Panc1 (cell line): ENCODE measurements around the gene BOLA1. TPM values are rescaled to one million over a fixed set of nuclear protein-coding genes. Genes with fewer than 3 reads are reported as not detected.

Experiments used
- ATAC-seq: fragments of 200-7000 bp; cut with Tn5 transposase; 2 replicates; pipeline ENCODE4 v1.9.1; 2020; ENCODE audit warnings: mild to moderate bottlenecking, moderate library complexity
- BruUV-seq: library from RNA; stranded (reverse); fragments of 400-500 nt; replicated peaks from 2 replicates; lab custom pipeline; 2021; lab: Mats Ljungman, UMichigan
- CTCF ChIA-PET: fragments of 300-600 bp; sonication (Branson Sonifier 250); formaldehyde crosslinking; loops from one replicate; lab custom pipeline; 2022; ENCODE audit warnings: antibody characterized with exemption; lab: Charles Lee
- POLR2A ChIA-PET: fragments of 300-600 bp; sonication (Branson Sonifier 250); formaldehyde crosslinking; loops from one replicate; lab custom pipeline; 2022; ENCODE audit warnings: antibody characterized with exemption; lab: Charles Lee
- DNase-seq: peaks from one replicate; pipeline ENCODE4 v3.0.0-alpha.2; 2010; ENCODE audit warnings: low read depth, low spot score
- H3K27ac ChIP-seq: 2 replicates; pipeline ENCODE4 v1.5.1; 2011; ENCODE audit warnings: mild to moderate bottlenecking, low read length, inconsistent platforms
- H3K27me3 ChIP-seq: fragments of 200-500 bp; sonication (Bioruptor generic); 2 replicates; pipeline ENCODE4 v1.6.0; 2014; ENCODE audit warnings: low read length, inconsistent platforms; ENCODE audit not compliant: control insufficient read depth, insufficient read depth
- H3K36me3 ChIP-seq: fragments of 200-500 bp; sonication (Bioruptor generic); 2 replicates; pipeline ENCODE4 v1.5.1; 2014; ENCODE audit warnings: inconsistent platforms, mild to moderate bottlenecking, low read length, moderate library complexity; ENCODE audit not compliant: control insufficient read depth, insufficient read depth
- H3K4me1 ChIP-seq: 2 replicates; pipeline ENCODE4 v1.5.1; 2011; ENCODE audit warnings: inconsistent platforms, mild to moderate bottlenecking, low read length, moderate library complexity; ENCODE audit not compliant: control insufficient read depth, insufficient read depth
- H3K4me3 ChIP-seq, 2 experiments: 2 replicates each; pipeline ENCODE4 v1.5.1; 2011 to 2012; ENCODE audit warnings: low read depth in 2 of 2, low read length in 2 of 2, mild to moderate bottlenecking in 2 of 2, inconsistent platforms in 1 of 2, moderate library complexity in 1 of 2
- H3K9me3 ChIP-seq: fragments of 200-500 bp; sonication (Bioruptor generic); 2 replicates; pipeline ENCODE4 v1.5.1; 2014; ENCODE audit warnings: low read depth, mild to moderate bottlenecking, inconsistent platforms, low read length, moderate library complexity; ENCODE audit not compliant: control insufficient read depth, insufficient read depth
- POLR2AphosphoS5 ChIP-seq: IDR thresholded peaks from 2 replicates; pipeline ENCODE4 v1.6.1; 2012; ENCODE audit warnings: mild to moderate bottlenecking, low read depth, low read length, moderate library complexity
- SIN3A ChIP-seq: IDR thresholded peaks from 2 replicates; pipeline ENCODE4 v1.6.1; 2012; ENCODE audit warnings: low read depth, mild to moderate bottlenecking, low read length, moderate library complexity, borderline replicate concordance; ENCODE audit not compliant: insufficient read depth
- TCF7L2 ChIP-seq: IDR thresholded peaks from 2 replicates; pipeline ENCODE4 v1.6.1; 2011; ENCODE audit warnings: mild to moderate bottlenecking, low read depth, low read length, inconsistent platforms
- in situ Hi-C: cut with HindIII; loops from 2 replicates; pipeline ENCODE4 v1.10.0; 2016; ENCODE audit warnings: low sequenced_read_pairs, low pct_unique_long_range_greater_than_20kb
- intact Hi-C: fragments of 100-400 bp; cut with micrococcal nuclease; formaldehyde crosslinking; loops from one replicate; pipeline ENCODE4 v1.10.0; 2022; ENCODE audit not compliant: unreplicated experiment
- total RNA-seq: library from RNA; stranded (reverse); gene quantifications from one replicate; pipeline ENCODE4 v1.2.1, GENCODE V29; 2021; ENCODE audit not compliant: unreplicated experiment
- TF ChIP-seq, protein P1 (sequence below), 2 experiments: IDR thresholded peaks; 2 replicates each; pipeline ENCODE4 v1.6.1; 2011 to 2012; ENCODE audit warnings: low read depth in 2 of 2, control low read depth in 1 of 2, low read length in 1 of 2, mild to moderate bottlenecking in 1 of 2, moderate library complexity in 1 of 2; ENCODE audit not compliant: insufficient read depth in 1 of 2
- TF ChIP-seq, protein P2 (sequence below): fragments of 450-650 bp; IDR thresholded peaks from 2 replicates; pipeline ENCODE4 v1.5.1; 2017; ENCODE audit warnings: mild to moderate bottlenecking

BOLA1 gene
- total RNA-seq, 1 experiment from 2014 or later = 14.6 TPM

DNA sequence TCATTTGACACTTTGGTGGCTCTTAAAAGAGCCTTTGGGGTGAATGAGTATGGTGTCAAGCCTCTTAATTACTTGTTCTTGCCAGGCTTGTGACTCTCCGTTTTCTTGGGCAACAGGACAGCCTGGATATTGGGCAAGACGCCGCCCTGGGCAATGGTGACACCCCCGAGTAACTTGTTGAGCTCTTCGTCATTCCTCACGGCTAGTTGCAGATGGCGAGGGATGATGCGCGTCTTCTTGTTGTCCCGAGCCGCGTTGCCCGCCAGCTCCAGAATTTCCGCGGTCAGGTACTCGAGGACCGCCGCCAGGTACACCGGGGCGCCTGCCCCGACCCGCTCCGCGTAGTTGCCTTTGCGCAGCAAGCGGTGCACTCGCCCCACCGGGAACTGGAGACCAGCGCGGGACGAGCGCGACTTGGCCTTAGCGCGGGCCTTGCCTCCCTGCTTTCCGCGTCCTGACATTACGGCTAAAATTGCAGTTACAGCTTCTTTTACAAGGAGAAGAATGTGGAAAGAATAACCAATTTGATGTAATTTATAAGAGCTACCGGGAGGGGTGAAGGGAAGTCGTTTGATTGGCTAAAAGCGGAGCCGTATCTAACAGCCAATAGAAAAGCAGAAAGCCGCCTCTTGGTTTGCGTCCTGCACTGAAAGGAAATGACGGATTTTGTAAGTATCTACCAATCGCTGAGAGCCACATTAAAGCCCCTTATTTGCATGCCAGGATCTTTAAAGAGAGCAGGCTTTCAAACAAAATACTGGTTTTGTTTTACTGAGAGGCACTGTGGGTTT is 11.7 kb upstream of the BOLA1 start:
- CTCF ChIA-PET = interaction anchor here (0.8 to 1.1 kb wide), 2 partner anchors 50 to 299 kb away, joined by 4 to 6 read pairs; no protein-coding TSS in a partner anchor

DNA sequence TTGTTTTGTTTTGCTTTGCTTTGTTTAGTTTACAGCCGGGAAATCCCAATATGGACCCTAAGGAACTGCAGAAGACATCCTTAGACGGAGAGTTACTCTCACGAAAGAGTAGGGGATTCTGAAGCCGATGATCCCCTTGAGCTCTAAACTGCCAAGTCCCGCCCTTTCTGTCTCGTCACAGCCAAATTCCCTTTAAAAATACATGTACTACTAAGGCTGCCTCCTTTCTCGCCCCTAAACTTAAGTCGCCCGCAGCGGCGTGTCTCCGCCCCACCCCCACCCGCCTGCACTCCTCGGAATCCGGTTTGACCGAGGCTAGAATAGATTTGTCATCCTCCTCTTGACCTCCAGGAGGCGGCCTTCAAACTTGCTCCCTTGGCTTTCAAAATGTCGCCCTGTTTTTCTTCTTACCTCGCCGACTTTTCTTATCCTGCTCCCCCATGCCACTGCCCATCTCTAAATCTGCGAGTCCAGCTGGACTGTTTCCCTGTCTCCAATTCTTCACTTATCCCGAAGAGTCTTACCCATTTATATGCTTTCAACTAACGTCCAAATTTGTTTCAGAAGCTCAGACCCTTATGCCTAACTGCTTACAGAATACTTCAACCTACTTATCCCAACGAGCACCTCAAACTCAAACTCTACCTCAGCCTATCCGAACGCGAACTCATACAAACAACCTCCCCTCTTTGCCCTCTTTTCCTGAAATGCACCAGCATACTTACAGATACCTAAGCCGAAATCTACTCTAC is 10.9 kb upstream of the BOLA1 start:
- in situ Hi-C loops (no loop called here), intact Hi-C loops (no loop called here)
- Histone ChIP-seq H3K27ac (peak overlapping the region; percentile 99), H3K4me1 (peaks cover 15% of the 10 kb centered on the region), H3K27me3 (no peaks in the 10 kb centered on the region), H3K4me3 (peak overlapping the region; percentile 91 to 95), H3K9me3 (no peaks in the 10 kb centered on the region), H3K36me3 (no peaks in the 10 kb centered on the region; the same call in 1 of the 2 replicates)
- TF ChIP-seq, protein P1, sequence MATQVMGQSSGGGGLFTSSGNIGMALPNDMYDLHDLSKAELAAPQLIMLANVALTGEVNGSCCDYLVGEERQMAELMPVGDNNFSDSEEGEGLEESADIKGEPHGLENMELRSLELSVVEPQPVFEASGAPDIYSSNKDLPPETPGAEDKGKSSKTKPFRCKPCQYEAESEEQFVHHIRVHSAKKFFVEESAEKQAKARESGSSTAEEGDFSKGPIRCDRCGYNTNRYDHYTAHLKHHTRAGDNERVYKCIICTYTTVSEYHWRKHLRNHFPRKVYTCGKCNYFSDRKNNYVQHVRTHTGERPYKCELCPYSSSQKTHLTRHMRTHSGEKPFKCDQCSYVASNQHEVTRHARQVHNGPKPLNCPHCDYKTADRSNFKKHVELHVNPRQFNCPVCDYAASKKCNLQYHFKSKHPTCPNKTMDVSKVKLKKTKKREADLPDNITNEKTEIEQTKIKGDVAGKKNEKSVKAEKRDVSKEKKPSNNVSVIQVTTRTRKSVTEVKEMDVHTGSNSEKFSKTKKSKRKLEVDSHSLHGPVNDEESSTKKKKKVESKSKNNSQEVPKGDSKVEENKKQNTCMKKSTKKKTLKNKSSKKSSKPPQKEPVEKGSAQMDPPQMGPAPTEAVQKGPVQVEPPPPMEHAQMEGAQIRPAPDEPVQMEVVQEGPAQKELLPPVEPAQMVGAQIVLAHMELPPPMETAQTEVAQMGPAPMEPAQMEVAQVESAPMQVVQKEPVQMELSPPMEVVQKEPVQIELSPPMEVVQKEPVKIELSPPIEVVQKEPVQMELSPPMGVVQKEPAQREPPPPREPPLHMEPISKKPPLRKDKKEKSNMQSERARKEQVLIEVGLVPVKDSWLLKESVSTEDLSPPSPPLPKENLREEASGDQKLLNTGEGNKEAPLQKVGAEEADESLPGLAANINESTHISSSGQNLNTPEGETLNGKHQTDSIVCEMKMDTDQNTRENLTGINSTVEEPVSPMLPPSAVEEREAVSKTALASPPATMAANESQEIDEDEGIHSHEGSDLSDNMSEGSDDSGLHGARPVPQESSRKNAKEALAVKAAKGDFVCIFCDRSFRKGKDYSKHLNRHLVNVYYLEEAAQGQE (IDR thresholded peaks at IDR 0.05; ENCODE audit: insufficient read depth in 1 of 2, low read depth in 2 of 2, low read length in 1 of 2) = 0 out of 4 replicates have a peak, but pooled peaks of 1 of the 2 experiments have one; percentile 4
- TF ChIP-seq TCF7L2 (no peak), SIN3A (peak; percentile 82; the same call in 1 of the 2 replicates), POLR2AphosphoS5 (peak; percentile 11; the same call in 1 of the 2 replicates)
- TF ChIP-seq, protein P2, sequence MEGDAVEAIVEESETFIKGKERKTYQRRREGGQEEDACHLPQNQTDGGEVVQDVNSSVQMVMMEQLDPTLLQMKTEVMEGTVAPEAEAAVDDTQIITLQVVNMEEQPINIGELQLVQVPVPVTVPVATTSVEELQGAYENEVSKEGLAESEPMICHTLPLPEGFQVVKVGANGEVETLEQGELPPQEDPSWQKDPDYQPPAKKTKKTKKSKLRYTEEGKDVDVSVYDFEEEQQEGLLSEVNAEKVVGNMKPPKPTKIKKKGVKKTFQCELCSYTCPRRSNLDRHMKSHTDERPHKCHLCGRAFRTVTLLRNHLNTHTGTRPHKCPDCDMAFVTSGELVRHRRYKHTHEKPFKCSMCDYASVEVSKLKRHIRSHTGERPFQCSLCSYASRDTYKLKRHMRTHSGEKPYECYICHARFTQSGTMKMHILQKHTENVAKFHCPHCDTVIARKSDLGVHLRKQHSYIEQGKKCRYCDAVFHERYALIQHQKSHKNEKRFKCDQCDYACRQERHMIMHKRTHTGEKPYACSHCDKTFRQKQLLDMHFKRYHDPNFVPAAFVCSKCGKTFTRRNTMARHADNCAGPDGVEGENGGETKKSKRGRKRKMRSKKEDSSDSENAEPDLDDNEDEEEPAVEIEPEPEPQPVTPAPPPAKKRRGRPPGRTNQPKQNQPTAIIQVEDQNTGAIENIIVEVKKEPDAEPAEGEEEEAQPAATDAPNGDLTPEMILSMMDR = peak; percentile 83
- POLR2A ChIA-PET = interaction anchor here (0.5 to 1.3 kb wide), 5 partner anchors 28 to 291 kb away, joined by 3 to 7 read pairs (median 4); partner anchors contain the start of gene VPS45
- CTCF ChIA-PET = interaction anchor here (1.1 kb wide), 1 partner anchor 49 kb away, joined by 4 read pairs; no protein-coding TSS in a partner anchor
- DNase-seq (no peak), ATAC-seq (peak; percentile 33)
- TSS peak; percentile 79 for BruUV-seq

More for the DNA sequence above, 11.7 kb upstream of the BOLA1 start:
- peaks cover 15% of the 10 kb centered on the region for H3K4me1 ChIP-seq
- peak overlapping the region; percentile 99 for H3K27ac ChIP-seq
- peak; percentile 71 for ATAC-seq
- intact Hi-C loops = no loop called here
- no peaks in the 10 kb centered on the region for H3K27me3 ChIP-seq
- TF ChIP-seq SIN3A (peak; percentile 66), POLR2AphosphoS5 (peak; percentile 94), TCF7L2 (peak; percentile 10; the same call in 1 of the 2 replicates)
- TF ChIP-seq, protein P2 = no peak
- TF ChIP-seq, protein P1 (IDR thresholded peaks at IDR 0.05; ENCODE audit: insufficient read depth in 1 of 2, low read depth in 2 of 2, low read length in 1 of 2) = peak in 1 of 2 experiments; percentile 21; a peak in 1 of 4 replicates
- in situ Hi-C loops = no loop called here
- no peaks in the 10 kb centered on the region for H3K9me3 ChIP-seq
- BruUV-seq = no TSS peak
- peak overlapping the region; percentile 91 to 95 for H3K4me3 ChIP-seq
- POLR2A ChIA-PET = interaction anchor here (0.5 to 1.3 kb wide), 6 partner anchors 29 to 299 kb away, joined by 3 to 7 read pairs (median 3); partner anchors contain the start of gene VPS45
- peak; percentile 95 for DNase-seq
- H3K36me3 ChIP-seq = no peaks in the 10 kb centered on the region; the same call in 1 of the 2 replicates
